GM18519 (cell line): ENCODE data around the gene TCTN3.
"Not testable (repeated sequence)": the region's sequence is repeated elsewhere in the genome, so short reads cannot be mapped to it uniquely, and the experiment has no call there.

Experiments used
- ATAC-seq: cut with Tn5 transposase; IDR thresholded peaks from one replicate; pipeline ENCODE4 v1.9.1; 2021; ENCODE audit warnings: mild to moderate bottlenecking, moderate library complexity; ENCODE audit not compliant: unreplicated experiment, low FRiP score

The TCTN3 gene

GRCh38 chr10:95640891-95641315 is 52.8 kb downstream of the TCTN3 start:
- no peak for ATAC-seq

GRCh38 chr10:95637911-95638310 is 55.8 kb downstream of the TCTN3 start:
- no peak for ATAC-seq

- no peak for ATAC-seq
Measured at GRCh38 chr10:95637140-95637539, 56.6 kb downstream of the TCTN3 start.

GRCh38 chr10:95635319-95635733 is 58.4 kb downstream of the TCTN3 start:
- ATAC-seq = no peak

- ATAC-seq = no peak
Measured at GRCh38 chr10:95628786-95629185, 64.9 kb downstream of the TCTN3 start.

GRCh38 chr10:95626500-95626899 is 67.2 kb downstream of the TCTN3 start:
- ATAC-seq = no peak

GRCh38 chr10:95620415-95620814 is 73.3 kb downstream of the TCTN3 start:
- ATAC-seq = not testable (repeated sequence)

- no peak for ATAC-seq
Measured at GRCh38 chr10:95618101-95618500, 75.6 kb downstream of the TCTN3 start.

GRCh38 chr10:95616446-95616845 is 77.3 kb downstream of the TCTN3 start:
- ATAC-seq = no peak
